IPS DF 6.9 (cell line): ENCODE results near the gene OR2AP1.
"Not testable (repeated sequence)": the region's sequence is repeated elsewhere in the genome, so short reads cannot be mapped to it uniquely, and the experiment has no call there.

Experiments
- DNase-seq: peaks from one replicate; pipeline ENCODE4 v3.0.0-alpha.2; 2013; ENCODE audit warnings: low read depth, low spot score
- H3K27ac ChIP-seq: one replicate; pipeline ENCODE4 v1.5.1; 2013; ENCODE audit warnings: low read length, control low read depth
- H3K27me3 ChIP-seq: 2 replicates; pipeline ENCODE4 v1.6.1; 2013; ENCODE audit warnings: mild to moderate bottlenecking, low read length; ENCODE audit not compliant: control insufficient read depth, insufficient read depth
- H3K36me3 ChIP-seq: 2 replicates; pipeline ENCODE4 v1.6.1; 2013; ENCODE audit warnings: low read length; ENCODE audit not compliant: control insufficient read depth, insufficient read depth
- H3K4me1 ChIP-seq: 2 replicates; pipeline ENCODE4 v1.6.1; 2013; ENCODE audit warnings: low read length; ENCODE audit not compliant: control insufficient read depth, insufficient read depth
- H3K4me3 ChIP-seq: 2 replicates; pipeline ENCODE4 v1.5.1; 2013; ENCODE audit warnings: mild to moderate bottlenecking, low read length
- H3K9me3 ChIP-seq: 2 replicates; pipeline ENCODE4 v1.6.1; 2013; ENCODE audit warnings: low read length, inconsistent platforms; ENCODE audit not compliant: control insufficient read depth, insufficient read depth
- WGBS: extraction: QIAGEN DNeasy Blood & Tissue Kit; methylation state at CpG from one replicate; pipeline ENCODE4 v1.1.7; 2013; ENCODE audit warnings: mixed read lengths, missing lambda C conversion rate; ENCODE audit not compliant: insufficient read length, insufficient coverage; 5-methylcytosine and 5-hydroxymethylcytosine counted together

The OR2AP1 gene

DNA sequence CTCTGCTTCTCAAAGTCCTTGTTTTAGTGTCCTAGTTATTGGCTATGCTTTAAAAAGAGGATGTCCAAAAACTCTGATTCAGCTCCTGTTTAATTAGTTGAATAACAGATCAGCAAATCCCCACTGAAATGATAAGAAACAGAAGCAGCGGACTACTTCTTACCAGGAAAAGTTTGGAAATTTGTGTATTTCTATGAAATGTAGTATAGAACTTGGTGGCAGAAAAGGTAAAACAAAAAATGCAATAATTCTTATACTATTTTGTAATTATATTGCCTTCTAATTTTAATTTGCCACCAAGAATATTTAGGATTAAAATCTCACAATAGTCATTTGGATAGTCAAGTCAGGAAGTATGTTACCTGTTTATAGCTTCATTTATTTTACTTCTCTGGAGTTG, at the start of gene OR2AP1:
Gene OR2AP1 (plus strand): TSS at position 301 of the 400 bp plus-strand sequence. CDS start 1,947 bp downstream, outside the sequence.
- no peaks in the 10 kb centered on the region for H3K4me1 ChIP-seq
- no peaks in the 10 kb centered on the region for H3K27me3 ChIP-seq
- H3K4me3 ChIP-seq = no peak within 1 kb of the TSS
- peaks cover 2% of the 10 kb centered on the region for H3K9me3 ChIP-seq
- WGBS = no CpG with 5 or more reads among the region's 1 CpG
- no peak within 1 kb of the TSS for H3K27ac ChIP-seq
- DNase-seq = no peak
- H3K36me3 ChIP-seq = no peaks in the 10 kb centered on the region

DNA sequence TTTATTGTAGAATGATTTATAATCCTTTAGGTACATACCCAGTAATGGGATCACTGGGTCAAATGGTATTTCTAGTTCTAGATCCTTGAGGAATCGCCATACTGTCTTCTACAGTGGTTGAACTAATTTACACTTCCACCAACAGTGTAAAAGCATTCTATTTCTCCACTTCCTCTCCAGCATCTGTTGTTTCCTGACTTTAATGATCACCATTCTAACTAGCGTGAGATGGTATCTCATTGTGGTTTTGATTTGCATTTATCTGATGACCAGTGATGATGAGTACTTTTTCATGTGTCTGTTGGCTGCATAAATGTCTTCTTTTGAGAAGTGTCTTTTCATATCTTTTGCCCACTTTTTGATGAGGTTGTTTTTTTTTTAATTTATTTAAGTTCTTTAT, 24.0 kb upstream of the OR2AP1 start:
- not testable (repeated sequence) for H3K36me3 ChIP-seq, H3K9me3 ChIP-seq, H3K27me3 ChIP-seq, H3K4me1 ChIP-seq, H3K4me3 ChIP-seq, H3K27ac ChIP-seq, DNase-seq
- no CpG with 5 or more reads among the region's 2 CpGs for WGBS

- Histone ChIP-seq H3K4me1 (no peaks in the 10 kb centered on the region), H3K36me3 (no peaks in the 10 kb centered on the region), H3K4me3 (no peak overlapping the region), H3K27ac (no peak overlapping the region), H3K27me3 (no peaks in the 10 kb centered on the region), H3K9me3 (peaks cover 2% of the 10 kb centered on the region; the same call in 1 of the 2 replicates)
- no peak for DNase-seq
Observed at GRCh38 chr12:55548756-55549155, 23.5 kb upstream of the OR2AP1 start.

DNA sequence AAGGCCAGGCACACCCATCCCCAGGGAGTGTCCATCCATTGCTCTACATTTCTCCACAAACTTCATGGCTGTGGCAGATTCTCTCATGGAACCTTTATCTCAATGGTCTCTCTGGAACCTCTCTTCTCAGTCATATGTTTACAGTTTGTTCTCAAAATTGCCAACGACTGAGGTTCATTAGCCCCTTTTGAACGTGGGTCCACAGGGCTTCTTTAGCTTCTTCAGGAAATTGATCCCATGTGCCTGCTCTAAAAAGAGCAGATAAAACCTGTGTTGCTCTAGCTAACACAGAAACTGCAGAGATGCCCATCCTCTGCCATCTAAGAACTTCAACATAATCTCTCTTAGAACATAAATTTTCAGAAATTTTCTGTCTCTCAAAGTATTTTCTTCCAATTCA, 23.0 kb upstream of the OR2AP1 start, which contains the start of gene OR6C4:
Gene OR6C4 (plus strand): TSS at position 301 of the 400 bp plus-strand sequence. CDS start 1,625 bp downstream, outside the sequence.
- H3K4me3 ChIP-seq = no peak within 1 kb of the TSS
- no peak within 1 kb of the TSS for H3K27ac ChIP-seq
- no peak for DNase-seq
- no peaks in the 10 kb centered on the region for H3K36me3 ChIP-seq
- peaks cover 2% of the 10 kb centered on the region; the same call in 1 of the 2 replicates for H3K9me3 ChIP-seq
- H3K27me3 ChIP-seq = no peaks in the 10 kb centered on the region
- WGBS = no CpG with 5 or more reads among the region's 2 CpGs
- no peaks in the 10 kb centered on the region for H3K4me1 ChIP-seq

- no peak for DNase-seq
- Histone ChIP-seq H3K9me3 (no peaks in the 10 kb centered on the region), H3K27me3 (no peaks in the 10 kb centered on the region), H3K36me3 (no peaks in the 10 kb centered on the region), H3K27ac (no peak overlapping the region), H3K4me1 (no peaks in the 10 kb centered on the region), H3K4me3 (no peak overlapping the region)
Observed at GRCh38 chr12:55554296-55554695, 18.0 kb upstream of the OR2AP1 start.

DNA sequence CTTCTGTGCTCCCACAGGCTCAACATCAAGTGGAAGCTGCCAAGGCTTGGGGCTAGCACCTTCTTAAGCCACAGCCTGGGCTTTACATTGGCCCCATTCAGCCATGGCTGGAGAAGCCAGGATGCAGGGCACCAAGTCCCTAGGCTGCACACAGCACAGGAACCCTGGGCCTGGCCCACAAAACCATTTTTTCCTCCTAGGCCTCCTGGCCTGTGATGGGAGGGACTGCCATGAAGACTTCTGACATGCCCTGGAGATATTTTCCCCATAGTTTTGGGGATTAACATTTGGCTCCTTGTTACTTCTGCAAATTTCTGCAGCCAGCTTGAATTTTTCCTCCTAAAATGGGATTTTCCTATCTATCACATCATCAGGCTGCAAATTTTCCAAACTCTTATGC, 2.2 kb upstream of the OR2AP1 start:
- not testable (repeated sequence) for H3K9me3 ChIP-seq, H3K27ac ChIP-seq, DNase-seq, H3K4me1 ChIP-seq, H3K36me3 ChIP-seq, H3K27me3 ChIP-seq, H3K4me3 ChIP-seq

DNA sequence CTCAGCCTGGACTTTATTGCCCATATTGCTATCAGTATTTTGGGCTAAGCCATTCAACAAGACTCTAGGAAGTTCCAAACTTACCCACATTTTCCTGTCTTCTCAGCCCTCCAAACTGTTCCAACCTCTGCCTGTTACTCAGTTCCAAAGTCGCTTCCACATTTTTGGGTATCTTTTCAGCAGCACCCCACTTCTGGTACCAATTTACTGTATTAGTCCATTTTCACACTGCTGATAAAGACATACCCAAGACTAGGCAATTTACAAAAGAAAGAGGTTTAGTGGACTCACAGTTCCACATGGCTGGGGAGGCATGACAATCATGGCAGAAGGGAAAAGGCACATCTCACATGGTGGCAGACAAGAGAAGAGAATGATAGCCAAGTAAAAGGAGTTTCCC, 1.6 kb upstream of the OR2AP1 start:
- H3K9me3 ChIP-seq, H3K4me3 ChIP-seq, H3K4me1 ChIP-seq, H3K36me3 ChIP-seq, H3K27ac ChIP-seq, H3K27me3 ChIP-seq, DNase-seq: not testable (repeated sequence)
- no CpG with 5 or more reads among the region's 1 CpG for WGBS

- Histone ChIP-seq H3K27ac (no peak overlapping the region), H3K4me3 (no peak overlapping the region), H3K27me3 (no peaks in the 10 kb centered on the region), H3K36me3 (no peaks in the 10 kb centered on the region), H3K9me3 (no peaks in the 10 kb centered on the region), H3K4me1 (no peaks in the 10 kb centered on the region)
- DNase-seq = no peak
- no CpG with 5 or more reads among the region's 2 CpGs for WGBS
Observed at GRCh38 chr12:55582066-55582465, 9.8 kb downstream of the OR2AP1 start.

- no peaks in the 10 kb centered on the region for H3K9me3 ChIP-seq
- H3K36me3 ChIP-seq = no peaks in the 10 kb centered on the region
- H3K4me1 ChIP-seq = no peaks in the 10 kb centered on the region
- no CpG with 5 or more reads among the region's 2 CpGs for WGBS
- DNase-seq = no peak
- H3K4me3 ChIP-seq = no peak overlapping the region
- no peaks in the 10 kb centered on the region for H3K27me3 ChIP-seq
- H3K27ac ChIP-seq = no peak overlapping the region
Observed at GRCh38 chr12:55585817-55586216, 13.5 kb downstream of the OR2AP1 start.

- not testable (repeated sequence) for H3K27ac ChIP-seq, H3K36me3 ChIP-seq, H3K4me1 ChIP-seq, H3K27me3 ChIP-seq, H3K4me3 ChIP-seq, H3K9me3 ChIP-seq, DNase-seq
- no CpG with 5 or more reads among the region's 12 CpGs for WGBS
Observed at GRCh38 chr12:55590152-55590551, 17.9 kb downstream of the OR2AP1 start.

DNA sequence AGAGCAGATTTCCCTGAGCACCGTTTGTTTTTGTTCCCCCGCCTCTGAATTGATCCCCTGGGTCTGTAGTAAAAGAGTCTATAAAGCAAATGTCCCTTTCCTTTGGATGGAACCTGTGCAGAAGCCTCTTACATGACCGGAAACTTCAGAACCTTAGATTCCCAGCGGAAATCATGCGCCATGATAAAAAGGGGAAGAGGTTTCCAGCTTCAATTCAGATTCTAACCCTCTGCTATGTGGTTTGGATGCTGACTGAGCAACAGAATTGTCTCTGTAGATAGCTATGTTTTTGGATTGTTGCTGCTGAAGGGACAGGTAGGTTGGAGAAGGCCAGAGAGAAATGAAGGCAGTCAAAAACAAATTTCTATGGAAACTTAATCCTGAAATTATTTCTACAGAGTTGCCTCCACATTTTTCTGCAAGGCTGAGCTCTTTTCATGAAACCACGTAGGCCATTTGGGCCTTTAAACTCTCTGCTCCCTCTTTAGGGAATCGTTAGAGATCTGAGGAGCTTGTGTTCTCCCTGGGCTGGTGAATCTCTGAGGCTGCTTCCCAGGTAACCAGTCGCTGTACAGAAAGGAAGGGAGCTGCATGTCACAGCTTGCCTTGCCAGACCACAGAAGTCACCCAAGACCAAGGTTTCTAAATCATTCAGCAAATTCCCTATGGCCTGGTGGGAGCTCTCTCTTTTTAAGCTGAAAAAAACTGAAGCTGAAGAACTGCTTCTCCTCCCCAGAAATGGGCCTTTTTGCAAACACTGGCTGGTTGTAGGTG, 35.7 kb downstream of the OR2AP1 start:
- Histone ChIP-seq H3K4me1 (no peaks in the 10 kb centered on the region), H3K36me3 (no peaks in the 10 kb centered on the region), H3K4me3 (no peak overlapping the region), H3K9me3 (no peaks in the 10 kb centered on the region), H3K27me3 (no peaks in the 10 kb centered on the region), H3K27ac (no peak overlapping the region)
- no CpG with 5 or more reads among the region's 8 CpGs for WGBS
- no peak for DNase-seq
